ENCODE measurements around the gene NTNG1. TPM values are rescaled to one million over a fixed set of nuclear protein-coding genes. Genes with fewer than 3 reads are reported as not detected.

NTNG1 gene
- total and polyA plus RNA-seq, 2 of the 13 experiments (the other 11 are each of a cell fraction or from before 2014, with no cell fraction given) = not detected

DNA sequence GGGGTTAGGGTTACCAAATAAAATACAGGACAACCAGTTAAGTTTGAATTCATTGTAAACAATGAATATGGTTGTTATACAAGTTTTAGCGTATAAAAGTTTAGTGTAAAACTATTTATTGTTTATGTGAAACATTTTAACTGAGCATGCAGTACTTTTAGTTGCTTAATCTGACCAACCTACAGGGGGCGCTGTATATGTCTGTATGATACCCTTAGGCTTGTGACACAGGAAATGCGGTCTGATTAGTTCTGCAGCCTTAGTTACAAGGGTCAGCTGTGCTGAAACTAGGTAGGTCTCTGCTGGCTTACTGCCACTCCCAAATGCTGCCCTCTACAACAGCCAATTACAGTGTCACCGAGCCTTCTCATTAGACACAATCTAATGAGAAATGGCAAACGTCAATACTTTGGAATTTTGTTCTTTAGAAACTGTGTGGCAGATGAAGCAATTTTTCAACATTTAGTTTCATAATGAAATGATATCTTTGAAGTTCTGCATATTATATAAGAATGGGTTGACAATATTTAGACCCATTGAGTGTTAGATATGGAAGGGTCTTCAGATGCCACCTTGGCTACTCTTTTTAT is 56.2 kb downstream of the NTNG1 start (continued):
- TF ChIP-seq RARG (CRISPR knock-in tag; IDR thresholded peaks at IDR 0.05; ENCODE audit: low read depth) = no peak
- TF ChIP-seq ZNF251 (CRISPR knock-in tag; IDR thresholded peaks at IDR 0.05) = no peak
- TF ChIP-seq, protein P1, sequence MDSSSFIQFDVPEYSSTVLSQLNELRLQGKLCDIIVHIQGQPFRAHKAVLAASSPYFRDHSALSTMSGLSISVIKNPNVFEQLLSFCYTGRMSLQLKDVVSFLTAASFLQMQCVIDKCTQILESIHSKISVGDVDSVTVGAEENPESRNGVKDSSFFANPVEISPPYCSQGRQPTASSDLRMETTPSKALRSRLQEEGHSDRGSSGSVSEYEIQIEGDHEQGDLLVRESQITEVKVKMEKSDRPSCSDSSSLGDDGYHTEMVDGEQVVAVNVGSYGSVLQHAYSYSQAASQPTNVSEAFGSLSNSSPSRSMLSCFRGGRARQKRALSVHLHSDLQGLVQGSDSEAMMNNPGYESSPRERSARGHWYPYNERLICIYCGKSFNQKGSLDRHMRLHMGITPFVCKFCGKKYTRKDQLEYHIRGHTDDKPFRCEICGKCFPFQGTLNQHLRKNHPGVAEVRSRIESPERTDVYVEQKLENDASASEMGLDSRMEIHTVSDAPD (CRISPR knock-in tag; IDR thresholded peaks at IDR 0.05) = no peak
- TF ChIP-seq RERE (CRISPR knock-in tag; IDR thresholded peaks at IDR 0.05; ENCODE audit: low read depth) = no peak

GRCh38 chr1:107198561-107198960 is 57.7 kb downstream of the NTNG1 start:
- CTCF ChIA-PET (ENCODE audit: low intra/inter-chr PET ratio, low total read pairs) = no interaction called here
- WGBS (ENCODE audit: low lambda C conversion rate) = 0% methylated on average over 5 of the region's 5 CpGs
- Histone ChIP-seq H3K27me3 (ENCODE audit: control insufficient read depth in 1 of 2, insufficient read depth in 2 of 2, low read length in 2 of 2) (no peaks in the 10 kb centered on the region; a peak in 1 of 5 replicates), H2AFZ (ENCODE audit: low read length) (no peak overlapping the region), H3K4me2 (ENCODE audit: low read depth, low read length) (no peak overlapping the region), H3K36me3 (replicated peaks in 1 of 2; ENCODE audit: control insufficient read depth in 1 of 2, insufficient read depth in 2 of 2, low read length in 2 of 2) (no peaks in the 10 kb centered on the region), H3K9ac (ENCODE audit: insufficient read depth, low read depth, low read length) (no peak overlapping the region), H3K27ac (ENCODE audit: extremely low read length, insufficient read depth, low read length) (no peak overlapping the region), H4K20me1 (ENCODE audit: insufficient read depth, low read length) (no peaks in the 10 kb centered on the region), H3K4me3 (replicated peaks in 1 of 3; ENCODE audit: insufficient read depth in 1 of 3, low read depth in 2 of 3, low read length in 3 of 3) (no peak overlapping the region), H3K9me3 (ENCODE audit: low read length) (no peaks in the 10 kb centered on the region; the same call in 1 of the 2 replicates), H3K79me2 (ENCODE audit: insufficient read depth, low read length) (no peaks in the 10 kb centered on the region), H3K4me1 (ENCODE audit: insufficient read depth, low read length) (no peaks in the 10 kb centered on the region)
- DNase-seq (ENCODE audit: low spot score) (no peak), ATAC-seq (no peak), FAIRE-seq (no peak)
- in situ Hi-C loops (cut with HindIII; ENCODE audit: extremely low pct_ligation_motif_present, low pct_unique_long_range_greater_than_20kb) = no loop called here
- intact Hi-C loops (cut with micrococcal nuclease; ENCODE audit: unreplicated experiment) = no loop called here
- POLR2A ChIA-PET = no interaction called here
- BruUV-seq (replicated peaks) = no TSS peak
- no peak for TF ChIP-seq ARNT2 (CRISPR knock-in tag; IDR thresholded peaks at IDR 0.05; ENCODE audit: low read depth)
- no peak for TF ChIP-seq FOXC1 (CRISPR knock-in tag; IDR thresholded peaks at IDR 0.05; ENCODE audit: borderline replicate concordance)
- TF ChIP-seq KDM4B (CRISPR knock-in tag; IDR thresholded peaks at IDR 0.05) = no peak
- TF ChIP-seq SETDB1 (CRISPR knock-in tag; IDR thresholded peaks at IDR 0.05; ENCODE audit: borderline replicate concordance) = no peak
- no peak for TF ChIP-seq THAP7 (CRISPR knock-in tag; IDR thresholded peaks at IDR 0.05)
- TF ChIP-seq SMARCC2 (IDR thresholded peaks at IDR 0.05) = no peak
- TF ChIP-seq ZNF143 (CRISPR knock-in tag; IDR thresholded peaks at IDR 0.05) = no peak
- TF ChIP-seq, protein P2, sequence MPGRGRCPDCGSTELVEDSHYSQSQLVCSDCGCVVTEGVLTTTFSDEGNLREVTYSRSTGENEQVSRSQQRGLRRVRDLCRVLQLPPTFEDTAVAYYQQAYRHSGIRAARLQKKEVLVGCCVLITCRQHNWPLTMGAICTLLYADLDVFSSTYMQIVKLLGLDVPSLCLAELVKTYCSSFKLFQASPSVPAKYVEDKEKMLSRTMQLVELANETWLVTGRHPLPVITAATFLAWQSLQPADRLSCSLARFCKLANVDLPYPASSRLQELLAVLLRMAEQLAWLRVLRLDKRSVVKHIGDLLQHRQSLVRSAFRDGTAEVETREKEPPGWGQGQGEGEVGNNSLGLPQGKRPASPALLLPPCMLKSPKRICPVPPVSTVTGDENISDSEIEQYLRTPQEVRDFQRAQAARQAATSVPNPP (CRISPR knock-in tag; IDR thresholded peaks at IDR 0.05) = no peak
- TF ChIP-seq, protein P3, sequence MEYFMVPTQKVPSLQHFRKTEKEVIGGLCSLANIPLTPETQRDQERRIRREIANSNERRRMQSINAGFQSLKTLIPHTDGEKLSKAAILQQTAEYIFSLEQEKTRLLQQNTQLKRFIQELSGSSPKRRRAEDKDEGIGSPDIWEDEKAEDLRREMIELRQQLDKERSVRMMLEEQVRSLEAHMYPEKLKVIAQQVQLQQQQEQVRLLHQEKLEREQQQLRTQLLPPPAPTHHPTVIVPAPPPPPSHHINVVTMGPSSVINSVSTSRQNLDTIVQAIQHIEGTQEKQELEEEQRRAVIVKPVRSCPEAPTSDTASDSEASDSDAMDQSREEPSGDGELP (IDR thresholded peaks at IDR 0.05; ENCODE audit: borderline replicate concordance, low read depth) = no peak
